ENCODE measurements around the gene TTC28.
A peak's percentile ranks its signal among the peaks of the same experiment; 100 is the strongest.

TTC28 gene

DNA sequence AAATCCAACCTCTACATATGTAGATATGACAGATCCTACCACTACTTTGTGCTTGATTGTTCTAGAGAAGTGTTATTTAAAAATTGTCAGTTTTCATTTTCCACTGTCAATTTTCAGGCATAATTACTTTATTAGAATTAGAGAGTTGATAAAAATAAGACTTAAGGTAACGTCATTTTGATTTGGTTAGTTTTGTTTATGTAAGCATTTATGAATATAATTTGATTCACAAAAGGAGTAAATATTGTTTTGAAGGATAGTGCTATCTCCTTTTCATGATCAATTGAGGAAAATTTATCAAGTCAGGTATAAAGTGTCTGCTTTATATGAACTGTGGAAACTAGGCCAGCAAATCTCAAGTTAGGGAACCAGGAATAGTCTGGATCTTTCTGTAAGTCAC is 718.0 kb downstream of the TTC28 start:
- H3K4me3 ChIP-seq (ENCODE audit: low read depth, low read length) = no peak overlapping the region
- no peak overlapping the region for H3K27ac ChIP-seq (ENCODE audit: low read depth, low read length)
- H3K4me1 ChIP-seq (ENCODE audit: control insufficient read depth, insufficient read depth, low read length, unreplicated experiment) = no peaks in the 10 kb centered on the region
- no peaks in the 10 kb centered on the region for H3K27me3 ChIP-seq (ENCODE audit: insufficient read depth, low read length)
- no peaks in the 10 kb centered on the region for H3K79me2 ChIP-seq (ENCODE audit: control insufficient read depth, insufficient read depth, low read length, unreplicated experiment)
- no peaks in the 10 kb centered on the region for H3K36me3 ChIP-seq (ENCODE audit: insufficient read depth, low read length)
- no peak overlapping the region for H2AFZ ChIP-seq (ENCODE audit: low read length, unreplicated experiment)

DNA sequence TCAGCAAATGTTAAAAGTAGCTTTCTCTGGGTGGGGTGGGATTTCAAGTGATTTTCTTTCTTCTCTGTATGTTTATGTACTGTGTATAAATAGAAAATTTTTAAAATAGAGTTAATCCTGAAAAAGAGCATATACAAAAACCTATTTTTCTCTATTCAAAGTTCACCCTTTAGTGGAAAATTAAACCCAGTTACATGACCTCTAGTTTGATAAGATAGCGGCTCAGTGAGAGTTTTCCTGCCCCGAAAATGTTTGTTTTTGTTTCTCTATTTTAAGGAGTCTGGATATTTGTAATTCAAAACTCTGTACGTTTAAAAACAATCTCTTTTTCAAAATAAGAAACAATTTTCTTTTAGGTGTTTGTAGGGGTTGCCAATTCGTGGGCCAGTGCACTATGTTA is 718.5 kb downstream of the TTC28 start:
- H3K27me3 ChIP-seq (ENCODE audit: insufficient read depth, low read length) = no peaks in the 10 kb centered on the region
- H3K4me3 ChIP-seq (ENCODE audit: low read depth, low read length) = no peak overlapping the region
- no peak overlapping the region for H3K27ac ChIP-seq (ENCODE audit: low read depth, low read length)
- H3K79me2 ChIP-seq (ENCODE audit: control insufficient read depth, insufficient read depth, low read length, unreplicated experiment) = no peaks in the 10 kb centered on the region
- H3K4me1 ChIP-seq (ENCODE audit: control insufficient read depth, insufficient read depth, low read length, unreplicated experiment) = no peaks in the 10 kb centered on the region
- H3K36me3 ChIP-seq (ENCODE audit: insufficient read depth, low read length) = no peaks in the 10 kb centered on the region
- H2AFZ ChIP-seq (ENCODE audit: low read length, unreplicated experiment) = no peak overlapping the region

DNA sequence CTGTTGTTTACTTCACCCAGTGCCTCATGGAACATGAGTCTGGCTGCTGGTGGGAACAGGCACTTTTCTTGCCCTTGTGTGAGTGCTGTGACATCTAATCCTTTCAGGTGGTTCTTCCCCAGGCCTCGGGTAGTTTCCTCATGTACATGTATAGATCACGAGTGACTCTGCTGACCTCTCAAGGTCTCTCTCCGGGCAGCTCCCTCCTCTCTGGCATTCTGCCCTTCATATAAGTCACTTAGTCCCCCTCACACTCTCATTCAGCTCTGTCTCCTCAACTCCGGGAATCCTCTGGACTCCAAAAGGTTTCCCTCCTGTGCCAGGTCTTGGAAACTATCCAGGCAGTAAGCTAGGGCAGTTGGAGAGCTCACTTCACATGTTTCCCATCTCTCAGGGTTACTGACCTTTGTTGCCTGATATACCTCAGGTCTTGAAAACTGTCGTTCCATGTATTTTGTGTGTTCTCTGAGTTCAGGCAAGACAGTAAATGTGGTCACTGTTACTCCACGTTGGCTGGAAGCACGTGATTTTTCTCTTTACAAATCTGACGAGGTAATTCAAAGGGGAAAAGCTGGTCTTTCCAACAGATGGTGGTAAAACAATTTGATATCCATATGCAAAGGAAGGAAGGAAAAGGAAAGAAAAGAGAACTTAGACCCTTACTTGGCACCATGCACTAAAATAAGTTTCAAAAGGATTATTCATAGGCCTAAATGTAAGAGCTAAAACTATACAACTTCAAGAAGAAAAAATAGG is 720.1 kb downstream of the TTC28 start:
- H2AFZ ChIP-seq (ENCODE audit: low read length, unreplicated experiment) = no peak overlapping the region
- no peak overlapping the region for H3K27ac ChIP-seq (ENCODE audit: low read depth, low read length)
- H3K4me1 ChIP-seq (ENCODE audit: control insufficient read depth, insufficient read depth, low read length, unreplicated experiment) = no peaks in the 10 kb centered on the region
- no peaks in the 10 kb centered on the region for H3K36me3 ChIP-seq (ENCODE audit: insufficient read depth, low read length)
- H3K4me3 ChIP-seq (ENCODE audit: low read depth, low read length) = no peak overlapping the region
- no peaks in the 10 kb centered on the region for H3K27me3 ChIP-seq (ENCODE audit: insufficient read depth, low read length)
- no peaks in the 10 kb centered on the region for H3K79me2 ChIP-seq (ENCODE audit: control insufficient read depth, insufficient read depth, low read length, unreplicated experiment)

DNA sequence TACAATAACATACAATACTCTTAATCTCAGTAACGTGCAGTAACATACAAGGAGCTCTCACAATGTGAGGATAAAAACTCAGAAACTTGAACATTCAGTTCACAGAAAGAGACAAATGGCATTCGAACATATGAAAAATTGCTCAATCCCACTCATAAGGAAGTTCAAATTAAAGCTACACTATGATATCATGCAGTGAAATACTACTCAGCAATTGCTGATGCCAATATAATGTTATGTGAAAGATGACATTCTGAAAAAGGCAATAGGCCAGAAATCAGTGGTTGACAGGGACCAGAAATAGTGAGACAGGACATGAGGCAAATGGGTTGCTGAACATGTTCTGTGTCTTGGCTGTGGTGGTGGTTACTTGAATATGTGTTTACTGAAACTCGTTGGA is 726.9 kb downstream of the TTC28 start:
- H3K27me3 ChIP-seq (ENCODE audit: insufficient read depth, low read length) = no peaks in the 10 kb centered on the region
- H3K27ac ChIP-seq (ENCODE audit: low read depth, low read length) = peak overlapping the region; percentile 32; the same call in 1 of the 2 replicates
- no peak overlapping the region for H3K4me3 ChIP-seq (ENCODE audit: low read depth, low read length)
- H3K36me3 ChIP-seq (ENCODE audit: insufficient read depth, low read length) = no peaks in the 10 kb centered on the region
- no peaks in the 10 kb centered on the region for H3K79me2 ChIP-seq (ENCODE audit: control insufficient read depth, insufficient read depth, low read length, unreplicated experiment)
- H3K4me1 ChIP-seq (ENCODE audit: control insufficient read depth, insufficient read depth, low read length, unreplicated experiment) = peaks cover 13% of the 10 kb centered on the region
- H2AFZ ChIP-seq (ENCODE audit: low read length, unreplicated experiment) = peak overlapping the region; percentile 32

DNA sequence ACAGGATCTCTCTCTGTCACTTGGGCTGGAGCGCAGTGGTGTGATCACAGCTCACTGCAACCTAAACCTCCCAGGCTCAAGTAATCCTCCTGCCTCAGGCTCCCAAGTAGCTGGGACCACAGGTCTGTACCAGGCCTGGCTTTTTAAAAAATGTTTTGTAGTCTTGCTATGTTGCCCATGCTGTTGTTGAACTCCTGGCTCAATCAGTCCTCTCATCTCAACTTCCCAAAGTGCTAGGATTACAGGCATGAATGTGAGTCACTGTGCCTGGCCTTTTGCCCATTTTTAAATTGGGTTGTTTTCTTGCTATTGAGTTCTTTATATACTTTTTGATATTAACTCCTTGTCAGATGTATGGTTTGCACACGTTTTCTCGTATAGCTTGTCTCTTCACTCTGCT is 727.5 kb downstream of the TTC28 start:
- H3K27ac ChIP-seq (ENCODE audit: low read depth, low read length) = 0 out of 2 replicates have a peak overlapping the region, but pooled peaks have one; percentile 32

DNA sequence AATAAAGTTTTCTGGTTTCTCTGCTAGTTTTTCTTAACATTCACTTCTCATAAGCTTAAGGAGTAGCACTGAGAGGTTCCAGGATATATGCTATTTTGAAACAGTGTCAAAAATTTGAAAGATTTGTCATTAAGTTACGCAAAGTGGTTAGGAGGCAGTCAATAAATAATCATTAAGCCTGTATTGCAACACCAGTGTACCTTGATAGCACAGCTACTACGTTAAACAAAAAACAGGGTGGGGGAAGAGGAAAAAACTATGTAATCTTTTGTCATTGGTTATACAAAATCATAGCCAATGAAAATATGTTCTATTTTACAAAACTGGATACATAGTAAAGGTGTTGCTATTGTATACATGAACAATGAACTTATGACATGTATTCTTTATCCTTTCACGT is 730.2 kb downstream of the TTC28 start:
- Histone ChIP-seq H3K4me1 (ENCODE audit: control insufficient read depth, insufficient read depth, low read length, unreplicated experiment) (peaks cover 13% of the 10 kb centered on the region), H3K36me3 (ENCODE audit: insufficient read depth, low read length) (no peaks in the 10 kb centered on the region), H3K27me3 (ENCODE audit: insufficient read depth, low read length) (no peaks in the 10 kb centered on the region), H3K4me3 (ENCODE audit: low read depth, low read length) (no peak overlapping the region), H3K79me2 (ENCODE audit: control insufficient read depth, insufficient read depth, low read length, unreplicated experiment) (no peaks in the 10 kb centered on the region), H2AFZ (ENCODE audit: low read length, unreplicated experiment) (no peak overlapping the region), H3K27ac (ENCODE audit: low read depth, low read length) (no peak overlapping the region)

More for the DNA sequence above, 727.5 kb downstream of the TTC28 start:
- H2AFZ ChIP-seq (ENCODE audit: low read length, unreplicated experiment) = no peak overlapping the region
- no peaks in the 10 kb centered on the region for H3K36me3 ChIP-seq (ENCODE audit: insufficient read depth, low read length)
- peaks cover 13% of the 10 kb centered on the region for H3K4me1 ChIP-seq (ENCODE audit: control insufficient read depth, insufficient read depth, low read length, unreplicated experiment)
- no peaks in the 10 kb centered on the region for H3K27me3 ChIP-seq (ENCODE audit: insufficient read depth, low read length)
- no peaks in the 10 kb centered on the region for H3K79me2 ChIP-seq (ENCODE audit: control insufficient read depth, insufficient read depth, low read length, unreplicated experiment)
- H3K4me3 ChIP-seq (ENCODE audit: low read depth, low read length) = no peak overlapping the region

DNA sequence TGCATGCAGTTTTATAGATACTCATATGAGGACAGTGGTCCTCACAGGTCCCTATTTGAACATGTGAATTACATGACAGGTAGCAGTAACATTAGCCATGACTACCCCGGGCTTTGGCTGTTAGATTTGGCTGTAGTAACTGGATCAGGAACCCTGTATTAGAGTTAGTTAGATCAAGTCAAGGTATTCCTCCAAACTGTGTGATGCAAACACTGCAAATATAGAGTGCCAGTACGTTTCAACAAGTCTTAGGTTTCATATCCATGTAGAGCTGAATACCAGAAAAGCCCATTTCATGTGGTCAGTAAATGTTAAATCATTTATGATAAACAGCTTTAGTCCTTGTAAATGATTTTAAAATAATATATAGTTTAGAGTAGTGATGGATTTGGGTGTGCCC is 731.1 kb downstream of the TTC28 start:
- Histone ChIP-seq H3K27ac (ENCODE audit: low read depth, low read length) (no peak overlapping the region), H3K4me1 (ENCODE audit: control insufficient read depth, insufficient read depth, low read length, unreplicated experiment) (peaks cover 13% of the 10 kb centered on the region), H3K27me3 (ENCODE audit: insufficient read depth, low read length) (no peaks in the 10 kb centered on the region), H2AFZ (ENCODE audit: low read length, unreplicated experiment) (no peak overlapping the region), H3K36me3 (ENCODE audit: insufficient read depth, low read length) (no peaks in the 10 kb centered on the region), H3K79me2 (ENCODE audit: control insufficient read depth, insufficient read depth, low read length, unreplicated experiment) (no peaks in the 10 kb centered on the region), H3K4me3 (ENCODE audit: low read depth, low read length) (no peak overlapping the region)

DNA sequence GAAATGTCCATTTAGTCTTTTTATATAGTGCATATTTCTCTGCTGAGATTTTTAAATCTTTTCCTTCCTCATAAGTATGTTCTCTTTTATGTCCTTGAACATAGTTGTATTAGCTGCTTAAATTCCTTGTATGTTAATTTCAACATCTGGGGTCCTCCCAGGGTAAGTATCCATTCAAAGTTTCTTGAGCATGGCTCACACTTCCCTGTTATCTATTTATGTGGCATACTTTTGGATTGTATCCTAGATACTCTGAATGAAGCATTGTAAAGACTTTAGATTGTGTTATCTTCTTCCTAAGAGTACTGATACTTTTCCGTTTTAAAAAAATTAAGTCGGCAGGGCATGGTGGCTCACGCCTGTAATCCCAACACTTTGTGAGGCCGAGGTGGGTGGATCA is 732.2 kb downstream of the TTC28 start:
- Histone ChIP-seq H3K27me3 (ENCODE audit: insufficient read depth, low read length) (no peaks in the 10 kb centered on the region), H3K4me1 (ENCODE audit: control insufficient read depth, insufficient read depth, low read length, unreplicated experiment) (peaks cover 7% of the 10 kb centered on the region), H3K27ac (ENCODE audit: low read depth, low read length) (no peak overlapping the region), H3K36me3 (ENCODE audit: insufficient read depth, low read length) (no peaks in the 10 kb centered on the region), H3K79me2 (ENCODE audit: control insufficient read depth, insufficient read depth, low read length, unreplicated experiment) (no peaks in the 10 kb centered on the region), H2AFZ (ENCODE audit: low read length, unreplicated experiment) (no peak overlapping the region), H3K4me3 (ENCODE audit: low read depth, low read length) (no peak overlapping the region)

DNA sequence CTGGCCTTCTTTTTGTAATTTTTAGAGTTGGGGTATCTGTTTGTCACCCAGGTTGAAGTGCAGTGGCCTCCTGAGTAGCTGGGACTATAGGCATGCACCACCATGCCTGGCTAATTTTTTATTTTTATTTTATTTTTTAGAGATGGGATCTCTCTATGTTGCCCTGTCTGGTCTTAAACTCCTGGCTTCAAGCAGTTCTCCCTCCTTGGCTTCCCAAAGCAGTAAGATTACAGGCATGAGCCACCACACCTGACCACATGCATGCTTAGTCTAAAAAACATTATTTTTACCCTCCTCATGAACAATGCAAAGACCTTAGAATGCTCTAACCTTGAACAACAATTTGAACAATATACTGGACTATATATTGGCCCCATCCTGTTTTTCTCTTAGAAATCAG is 738.5 kb downstream of the TTC28 start:
- Histone ChIP-seq H3K4me1 (ENCODE audit: control insufficient read depth, insufficient read depth, low read length, unreplicated experiment) (no peaks in the 10 kb centered on the region), H2AFZ (ENCODE audit: low read length, unreplicated experiment) (no peak overlapping the region)

DNA sequence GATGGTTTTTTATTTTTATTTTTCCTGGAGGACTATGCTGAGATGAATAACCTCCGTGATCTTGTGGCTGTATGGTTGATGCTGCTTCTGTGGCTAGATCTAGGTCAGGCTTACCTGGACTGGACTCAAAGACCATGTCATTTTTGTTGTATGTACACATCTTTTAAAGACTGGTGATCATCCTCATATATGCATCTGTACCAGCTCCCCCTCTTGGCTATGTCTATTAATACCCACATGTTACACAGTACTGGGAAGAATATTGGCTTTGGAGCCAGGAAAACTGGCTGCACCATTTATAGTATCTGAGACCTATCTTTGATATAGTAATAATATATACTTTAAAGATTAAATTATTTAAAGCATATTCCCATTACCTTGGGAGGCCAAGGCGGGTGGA is 742.2 kb downstream of the TTC28 start:
- no peaks in the 10 kb centered on the region for H3K27me3 ChIP-seq (ENCODE audit: insufficient read depth, low read length)
- no peak overlapping the region for H2AFZ ChIP-seq (ENCODE audit: low read length, unreplicated experiment)
- no peaks in the 10 kb centered on the region for H3K36me3 ChIP-seq (ENCODE audit: insufficient read depth, low read length)
- no peaks in the 10 kb centered on the region for H3K4me1 ChIP-seq (ENCODE audit: control insufficient read depth, insufficient read depth, low read length, unreplicated experiment)
- no peak overlapping the region for H3K27ac ChIP-seq (ENCODE audit: low read depth, low read length)
- H3K79me2 ChIP-seq (ENCODE audit: control insufficient read depth, insufficient read depth, low read length, unreplicated experiment) = no peaks in the 10 kb centered on the region
- H3K4me3 ChIP-seq (ENCODE audit: low read depth, low read length) = no peak overlapping the region

More for the DNA sequence above, 738.5 kb downstream of the TTC28 start:
- Histone ChIP-seq H3K27me3 (ENCODE audit: insufficient read depth, low read length) (no peaks in the 10 kb centered on the region), H3K27ac (ENCODE audit: low read depth, low read length) (no peak overlapping the region), H3K79me2 (ENCODE audit: control insufficient read depth, insufficient read depth, low read length, unreplicated experiment) (no peaks in the 10 kb centered on the region), H3K36me3 (ENCODE audit: insufficient read depth, low read length) (no peaks in the 10 kb centered on the region), H3K4me3 (ENCODE audit: low read depth, low read length) (no peak overlapping the region)

DNA sequence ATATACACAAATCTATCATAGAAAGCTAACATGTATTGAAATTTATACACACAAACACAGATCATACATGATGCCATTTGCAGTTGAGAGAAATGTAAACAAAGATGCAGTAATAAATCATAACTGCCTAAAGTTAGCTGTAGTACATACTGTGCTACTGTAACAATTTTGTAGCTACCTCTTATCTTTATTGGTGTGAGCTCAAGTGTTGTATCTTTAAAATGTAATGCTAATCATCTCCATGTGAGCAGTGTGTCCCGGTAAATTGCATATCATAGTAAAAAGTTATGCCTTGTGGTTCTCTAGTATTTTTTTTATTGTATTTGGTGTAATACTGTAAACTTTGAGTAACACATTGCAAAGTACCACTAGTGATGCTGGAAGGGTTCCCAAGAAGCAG is 743.7 kb downstream of the TTC28 start:
- Histone ChIP-seq H3K4me1 (ENCODE audit: control insufficient read depth, insufficient read depth, low read length, unreplicated experiment) (no peaks in the 10 kb centered on the region), H3K36me3 (ENCODE audit: insufficient read depth, low read length) (no peaks in the 10 kb centered on the region), H3K27me3 (ENCODE audit: insufficient read depth, low read length) (no peaks in the 10 kb centered on the region), H3K27ac (ENCODE audit: low read depth, low read length) (no peak overlapping the region), H3K79me2 (ENCODE audit: control insufficient read depth, insufficient read depth, low read length, unreplicated experiment) (no peaks in the 10 kb centered on the region), H2AFZ (ENCODE audit: low read length, unreplicated experiment) (no peak overlapping the region), H3K4me3 (ENCODE audit: low read depth, low read length) (no peak overlapping the region)
